DND-41 (cell line): ENCODE measurements around the gene SNRNP70.

ENCODE experiments used
- ATAC-seq: fragments of 200-7000 bp; cut with Tn5 transposase; 3 replicates; pipeline ENCODE4 v1.9.1; 2021; ENCODE audit warnings: low read depth; ENCODE audit not compliant: insufficient read depth
- DNase-seq: peaks from one replicate; pipeline ENCODE4 v3.0.0-alpha.2; 2020
- H2AFZ ChIP-seq: 2 replicates; pipeline ENCODE4 v1.6.0; 2012; ENCODE audit warnings: low read depth, low read length
- H3K27ac ChIP-seq: 2 replicates; pipeline ENCODE4 v1.5.1; 2012; ENCODE audit warnings: low read length, inconsistent platforms
- H3K27me3 ChIP-seq: fragments of 200-600 bp; sonication (generic); 2 replicates; pipeline ENCODE4 v1.6.0; 2012; ENCODE audit warnings: low read length, mild to moderate bottlenecking, inconsistent platforms; ENCODE audit not compliant: insufficient read depth, poor library complexity
- H3K36me3 ChIP-seq: 2 replicates; pipeline ENCODE4 v1.5.1; 2012; ENCODE audit warnings: low read length, inconsistent platforms; ENCODE audit not compliant: insufficient read depth
- H3K4me1 ChIP-seq: 2 replicates; pipeline ENCODE4 v1.5.1; 2012; ENCODE audit warnings: mild to moderate bottlenecking, low read length; ENCODE audit not compliant: insufficient read depth
- H3K4me2 ChIP-seq: 2 replicates; pipeline ENCODE4 v1.6.0; 2012; ENCODE audit warnings: mild to moderate bottlenecking, moderate library complexity, low read length, inconsistent platforms; ENCODE audit not compliant: insufficient read depth
- H3K4me3 ChIP-seq, 2 experiments: fragments of 200-600 bp in 1 of 2; shearing (Covaris generic) in 1 of 2; 2 replicates each; pipeline ENCODE4 v1.5.1; 2012 to 2016; ENCODE audit warnings: inconsistent platforms in 2 of 2, low read length in 2 of 2, mild to moderate bottlenecking in 2 of 2, low read depth in 1 of 2, moderate library complexity in 1 of 2
- H3K79me2 ChIP-seq: 2 replicates; pipeline ENCODE4 v1.6.0; 2012; ENCODE audit warnings: low read length, inconsistent platforms; ENCODE audit not compliant: insufficient read depth
- H3K9ac ChIP-seq: 2 replicates; pipeline ENCODE4 v1.6.0; 2012; ENCODE audit warnings: low read depth, mild to moderate bottlenecking, inconsistent platforms, low read length, moderate library complexity
- H3K9me3 ChIP-seq: 2 replicates; pipeline ENCODE4 v1.5.1; 2012; ENCODE audit warnings: low read length, moderate library complexity, mild to moderate bottlenecking, inconsistent platforms; ENCODE audit not compliant: insufficient read depth, severe bottlenecking
- H4K20me1 ChIP-seq: 2 replicates; pipeline ENCODE4 v1.6.0; 2012; ENCODE audit warnings: low read length; ENCODE audit not compliant: insufficient read depth
- EZH2 ChIP-seq: IDR thresholded peaks from 3 replicates; pipeline ENCODE4 v1.6.1; 2012; ENCODE audit warnings: borderline replicate concordance, low read depth, mild to moderate bottlenecking, moderate library complexity, low read length, inconsistent platforms; ENCODE audit not compliant: severe bottlenecking
- TF ChIP-seq, protein P1 (sequence below): IDR thresholded peaks from 2 replicates; pipeline ENCODE4 v1.5.1; 2012; ENCODE audit warnings: borderline replicate concordance, low read length, moderate library complexity, mild to moderate bottlenecking; ENCODE audit not compliant: poor library complexity, severe bottlenecking; ENCODE audit errors: extremely low read depth

The SNRNP70 gene

GRCh38 chr19:49064029-49064629, 21.1 kb upstream of the SNRNP70 start:
- no peak for TF ChIP-seq EZH2
- TF ChIP-seq, protein P1, sequence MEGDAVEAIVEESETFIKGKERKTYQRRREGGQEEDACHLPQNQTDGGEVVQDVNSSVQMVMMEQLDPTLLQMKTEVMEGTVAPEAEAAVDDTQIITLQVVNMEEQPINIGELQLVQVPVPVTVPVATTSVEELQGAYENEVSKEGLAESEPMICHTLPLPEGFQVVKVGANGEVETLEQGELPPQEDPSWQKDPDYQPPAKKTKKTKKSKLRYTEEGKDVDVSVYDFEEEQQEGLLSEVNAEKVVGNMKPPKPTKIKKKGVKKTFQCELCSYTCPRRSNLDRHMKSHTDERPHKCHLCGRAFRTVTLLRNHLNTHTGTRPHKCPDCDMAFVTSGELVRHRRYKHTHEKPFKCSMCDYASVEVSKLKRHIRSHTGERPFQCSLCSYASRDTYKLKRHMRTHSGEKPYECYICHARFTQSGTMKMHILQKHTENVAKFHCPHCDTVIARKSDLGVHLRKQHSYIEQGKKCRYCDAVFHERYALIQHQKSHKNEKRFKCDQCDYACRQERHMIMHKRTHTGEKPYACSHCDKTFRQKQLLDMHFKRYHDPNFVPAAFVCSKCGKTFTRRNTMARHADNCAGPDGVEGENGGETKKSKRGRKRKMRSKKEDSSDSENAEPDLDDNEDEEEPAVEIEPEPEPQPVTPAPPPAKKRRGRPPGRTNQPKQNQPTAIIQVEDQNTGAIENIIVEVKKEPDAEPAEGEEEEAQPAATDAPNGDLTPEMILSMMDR: no peak
- no peaks in the 10 kb centered on the region for H3K9me3 ChIP-seq
- H3K27me3 ChIP-seq: peaks cover 10% of the 10 kb centered on the region
- no peak overlapping the region for H3K27ac ChIP-seq
- ATAC-seq: no peak
- no peaks in the 10 kb centered on the region for H3K79me2 ChIP-seq
- DNase-seq: no peak
- H4K20me1 ChIP-seq: no peaks in the 10 kb centered on the region
- no peak overlapping the region for H2AFZ ChIP-seq
- H3K4me2 ChIP-seq: no peak overlapping the region
- no peak overlapping the region for H3K9ac ChIP-seq
- H3K4me1 ChIP-seq: no peaks in the 10 kb centered on the region
- H3K36me3 ChIP-seq: no peaks in the 10 kb centered on the region
- H3K4me3 ChIP-seq: no peak overlapping the region

GRCh38 chr19:49064768-49065611, 20.3 kb upstream of the SNRNP70 start, which contains the start of gene NTF4:
TSS of gene NTF4 (minus strand) at chr19:49064818. CDS start at chr19:49061997, 2,821 bp downstream.
- DNase-seq (no peak), ATAC-seq (no peak)
- Histone ChIP-seq H4K20me1 (no peaks in the 10 kb centered on the region), H3K79me2 (no peaks in the 10 kb centered on the region), H3K4me3 (no peak within 1 kb of the TSS), H3K4me1 (no peaks in the 10 kb centered on the region), H3K9me3 (no peaks in the 10 kb centered on the region), H3K9ac (no peak within 1 kb of the TSS), H3K4me2 (no peak within 1 kb of the TSS), H2AFZ (no peak within 1 kb of the TSS), H3K36me3 (no peaks in the 10 kb centered on the region), H3K27ac (no peak within 1 kb of the TSS), H3K27me3 (peaks cover 10% of the 10 kb centered on the region)
- TF ChIP-seq, protein P1: no peak
- TF ChIP-seq EZH2: no peak

- DNase-seq: no peak
- no peaks in the 10 kb centered on the region for H3K36me3 ChIP-seq
- no peak overlapping the region for H2AFZ ChIP-seq
- TF ChIP-seq, protein P1: no peak
- no peak for TF ChIP-seq EZH2
- H3K4me3 ChIP-seq: no peak overlapping the region
- H3K27me3 ChIP-seq: peaks cover 10% of the 10 kb centered on the region
- no peaks in the 10 kb centered on the region for H3K79me2 ChIP-seq
- no peak for ATAC-seq
- no peak overlapping the region for H3K9ac ChIP-seq
- H4K20me1 ChIP-seq: no peaks in the 10 kb centered on the region
- H3K9me3 ChIP-seq: no peaks in the 10 kb centered on the region
- no peak overlapping the region for H3K27ac ChIP-seq
- H3K4me2 ChIP-seq: no peak overlapping the region
- H3K4me1 ChIP-seq: no peaks in the 10 kb centered on the region
Measured at GRCh38 chr19:49065905-49066512, 19.2 kb upstream of the SNRNP70 start.
